Suppressor macrophage (primary cell): ENCODE data around the gene AADACL4.
"Not testable (repeated sequence)": the region's sequence is repeated elsewhere in the genome, so short reads cannot be mapped to it uniquely, and the experiment has no call there.

Experiments
- DNase-seq, 4 experiments: peaks; one replicate each; pipeline ENCODE4 v3.0.0-alpha.2; 2020 to 2022

AADACL4 gene

DNA sequence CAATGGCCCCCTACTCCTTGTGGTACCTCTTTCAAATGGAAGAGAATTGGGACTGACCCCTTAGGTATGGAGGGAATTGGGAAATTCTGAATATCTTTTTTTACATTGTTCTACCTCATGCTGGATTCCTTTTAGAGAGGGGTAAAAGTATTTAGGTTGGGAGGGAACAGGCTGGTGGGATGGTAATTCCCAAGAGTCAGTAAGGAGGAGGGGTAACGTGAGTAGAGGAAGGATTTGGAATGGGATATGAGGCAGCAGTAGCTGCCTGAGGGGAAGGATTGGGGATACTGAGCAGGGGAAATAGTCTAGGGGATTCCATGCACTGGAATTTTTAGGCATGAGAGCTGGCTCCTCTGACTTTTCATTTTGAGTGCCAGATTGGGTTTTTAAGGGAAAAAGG is 68.2 kb downstream of the AADACL4 start:
- no peak for DNase-seq

DNA sequence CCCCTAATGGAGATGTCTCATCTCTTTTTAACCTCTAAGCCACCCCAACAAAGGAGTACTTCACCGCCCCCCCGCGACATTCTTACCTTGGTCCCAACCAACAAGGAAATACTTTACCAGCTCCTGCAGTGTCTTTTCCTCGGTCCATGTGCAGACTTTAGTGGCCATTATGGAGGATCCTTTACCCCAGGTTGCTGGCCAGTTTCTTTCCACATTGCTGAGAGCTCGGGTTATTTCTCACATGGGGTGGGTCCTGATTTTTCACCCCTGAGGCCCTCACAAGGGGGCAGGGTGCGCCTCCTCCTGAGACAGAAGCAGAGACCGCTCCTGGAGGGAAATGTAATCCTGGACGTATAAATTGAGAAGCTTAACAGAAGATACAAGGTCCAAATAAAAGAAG is 69.0 kb downstream of the AADACL4 start:
- DNase-seq: no peak

DNA sequence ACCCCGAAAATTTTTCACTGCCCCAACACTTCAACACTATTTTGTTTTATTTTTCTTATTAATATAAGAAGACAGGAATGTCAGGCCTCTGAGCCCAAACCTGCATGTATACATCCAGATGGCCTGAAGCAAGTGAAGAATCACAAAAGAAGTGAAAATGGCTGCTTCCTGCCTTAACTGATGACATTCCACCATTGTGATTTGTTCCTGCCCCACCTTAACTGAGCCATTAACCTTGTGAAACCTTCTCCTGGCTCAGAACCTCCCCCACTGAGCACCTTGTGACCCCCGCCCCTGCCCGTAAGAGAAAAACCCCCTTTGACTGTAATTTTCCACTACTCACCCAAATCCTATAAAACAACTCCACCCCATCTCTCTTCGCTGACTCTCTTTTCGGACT is 69.8 kb downstream of the AADACL4 start:
- DNase-seq: not testable (repeated sequence)

DNA sequence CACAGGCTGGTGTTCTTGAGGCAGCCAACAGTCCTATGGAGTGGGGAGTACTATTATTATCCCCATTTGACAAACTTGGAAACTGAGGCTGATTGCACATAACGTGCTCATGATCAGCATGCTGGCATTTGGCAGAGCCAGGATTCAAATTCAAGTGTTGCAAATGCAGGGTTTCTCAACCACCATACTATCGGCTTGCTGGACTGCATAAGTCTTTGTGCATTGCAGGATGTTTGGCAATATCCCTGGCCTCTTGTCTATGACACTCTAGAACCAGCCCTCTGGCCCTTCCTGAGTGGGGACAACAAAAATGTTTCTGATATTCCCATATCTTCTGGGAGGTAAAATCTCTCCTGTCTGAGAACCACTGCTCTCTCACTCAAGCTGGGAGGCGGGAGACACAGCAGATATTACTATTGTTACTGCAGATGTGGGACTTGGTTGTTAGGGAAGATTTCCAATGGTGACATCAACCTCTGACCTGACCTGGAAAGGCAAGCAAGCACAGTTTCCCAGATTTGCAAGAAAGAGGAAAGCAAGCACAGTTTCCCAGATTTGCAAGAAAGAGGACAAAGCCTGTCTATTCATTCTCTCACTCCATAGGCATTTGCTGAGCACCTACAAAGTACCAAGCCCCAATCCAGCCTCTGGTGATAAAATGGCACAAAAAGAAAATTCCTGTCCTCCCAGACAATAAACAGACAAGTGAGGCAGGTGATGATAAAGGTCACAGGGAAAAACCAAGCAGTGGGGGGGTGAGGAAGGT is 71.0 kb downstream of the AADACL4 start:
- DNase-seq: peak in 1 of 4 experiments; percentile 4

GRCh38 chr1:12715896-12716437 is 72.1 kb downstream of the AADACL4 start, which contains the start of gene AADACL3:
Gene AADACL3 (plus strand): TSS chr1:12716110. CDS start chr1:12716177, 67 bp downstream.
- no peak for DNase-seq
